ENCODE data around the gene PPP2R1B. TPM values are rescaled to one million over a fixed set of nuclear protein-coding genes. Genes with fewer than 3 reads are reported as not detected.

Gene PPP2R1B
- total and polyA plus RNA-seq, 2 of the 8 experiments (the other 6 are each of a cell fraction or from before 2014, with no cell fraction given) = 25.8 to 87.0 TPM

DNA sequence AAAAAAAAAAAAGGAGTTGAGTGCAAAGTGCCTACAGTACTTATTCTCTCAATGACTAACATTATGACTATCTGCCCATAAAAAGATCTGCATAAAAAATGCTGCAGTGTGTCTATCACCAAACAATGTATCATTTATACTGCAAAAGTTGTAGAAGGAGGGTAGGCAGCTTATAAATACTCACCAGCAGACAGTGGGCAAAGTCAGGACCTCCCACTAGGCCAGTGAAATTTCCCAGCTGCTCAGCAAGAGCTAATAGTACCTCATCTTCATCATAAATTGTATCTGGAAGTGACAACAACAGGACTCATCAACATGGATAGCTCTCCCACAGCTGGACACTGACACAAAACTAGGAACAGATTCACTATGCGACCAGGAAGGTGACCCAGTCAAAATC, 1.6 kb downstream of the PPP2R1B start (continued):
- TF ChIP-seq, protein P1, sequence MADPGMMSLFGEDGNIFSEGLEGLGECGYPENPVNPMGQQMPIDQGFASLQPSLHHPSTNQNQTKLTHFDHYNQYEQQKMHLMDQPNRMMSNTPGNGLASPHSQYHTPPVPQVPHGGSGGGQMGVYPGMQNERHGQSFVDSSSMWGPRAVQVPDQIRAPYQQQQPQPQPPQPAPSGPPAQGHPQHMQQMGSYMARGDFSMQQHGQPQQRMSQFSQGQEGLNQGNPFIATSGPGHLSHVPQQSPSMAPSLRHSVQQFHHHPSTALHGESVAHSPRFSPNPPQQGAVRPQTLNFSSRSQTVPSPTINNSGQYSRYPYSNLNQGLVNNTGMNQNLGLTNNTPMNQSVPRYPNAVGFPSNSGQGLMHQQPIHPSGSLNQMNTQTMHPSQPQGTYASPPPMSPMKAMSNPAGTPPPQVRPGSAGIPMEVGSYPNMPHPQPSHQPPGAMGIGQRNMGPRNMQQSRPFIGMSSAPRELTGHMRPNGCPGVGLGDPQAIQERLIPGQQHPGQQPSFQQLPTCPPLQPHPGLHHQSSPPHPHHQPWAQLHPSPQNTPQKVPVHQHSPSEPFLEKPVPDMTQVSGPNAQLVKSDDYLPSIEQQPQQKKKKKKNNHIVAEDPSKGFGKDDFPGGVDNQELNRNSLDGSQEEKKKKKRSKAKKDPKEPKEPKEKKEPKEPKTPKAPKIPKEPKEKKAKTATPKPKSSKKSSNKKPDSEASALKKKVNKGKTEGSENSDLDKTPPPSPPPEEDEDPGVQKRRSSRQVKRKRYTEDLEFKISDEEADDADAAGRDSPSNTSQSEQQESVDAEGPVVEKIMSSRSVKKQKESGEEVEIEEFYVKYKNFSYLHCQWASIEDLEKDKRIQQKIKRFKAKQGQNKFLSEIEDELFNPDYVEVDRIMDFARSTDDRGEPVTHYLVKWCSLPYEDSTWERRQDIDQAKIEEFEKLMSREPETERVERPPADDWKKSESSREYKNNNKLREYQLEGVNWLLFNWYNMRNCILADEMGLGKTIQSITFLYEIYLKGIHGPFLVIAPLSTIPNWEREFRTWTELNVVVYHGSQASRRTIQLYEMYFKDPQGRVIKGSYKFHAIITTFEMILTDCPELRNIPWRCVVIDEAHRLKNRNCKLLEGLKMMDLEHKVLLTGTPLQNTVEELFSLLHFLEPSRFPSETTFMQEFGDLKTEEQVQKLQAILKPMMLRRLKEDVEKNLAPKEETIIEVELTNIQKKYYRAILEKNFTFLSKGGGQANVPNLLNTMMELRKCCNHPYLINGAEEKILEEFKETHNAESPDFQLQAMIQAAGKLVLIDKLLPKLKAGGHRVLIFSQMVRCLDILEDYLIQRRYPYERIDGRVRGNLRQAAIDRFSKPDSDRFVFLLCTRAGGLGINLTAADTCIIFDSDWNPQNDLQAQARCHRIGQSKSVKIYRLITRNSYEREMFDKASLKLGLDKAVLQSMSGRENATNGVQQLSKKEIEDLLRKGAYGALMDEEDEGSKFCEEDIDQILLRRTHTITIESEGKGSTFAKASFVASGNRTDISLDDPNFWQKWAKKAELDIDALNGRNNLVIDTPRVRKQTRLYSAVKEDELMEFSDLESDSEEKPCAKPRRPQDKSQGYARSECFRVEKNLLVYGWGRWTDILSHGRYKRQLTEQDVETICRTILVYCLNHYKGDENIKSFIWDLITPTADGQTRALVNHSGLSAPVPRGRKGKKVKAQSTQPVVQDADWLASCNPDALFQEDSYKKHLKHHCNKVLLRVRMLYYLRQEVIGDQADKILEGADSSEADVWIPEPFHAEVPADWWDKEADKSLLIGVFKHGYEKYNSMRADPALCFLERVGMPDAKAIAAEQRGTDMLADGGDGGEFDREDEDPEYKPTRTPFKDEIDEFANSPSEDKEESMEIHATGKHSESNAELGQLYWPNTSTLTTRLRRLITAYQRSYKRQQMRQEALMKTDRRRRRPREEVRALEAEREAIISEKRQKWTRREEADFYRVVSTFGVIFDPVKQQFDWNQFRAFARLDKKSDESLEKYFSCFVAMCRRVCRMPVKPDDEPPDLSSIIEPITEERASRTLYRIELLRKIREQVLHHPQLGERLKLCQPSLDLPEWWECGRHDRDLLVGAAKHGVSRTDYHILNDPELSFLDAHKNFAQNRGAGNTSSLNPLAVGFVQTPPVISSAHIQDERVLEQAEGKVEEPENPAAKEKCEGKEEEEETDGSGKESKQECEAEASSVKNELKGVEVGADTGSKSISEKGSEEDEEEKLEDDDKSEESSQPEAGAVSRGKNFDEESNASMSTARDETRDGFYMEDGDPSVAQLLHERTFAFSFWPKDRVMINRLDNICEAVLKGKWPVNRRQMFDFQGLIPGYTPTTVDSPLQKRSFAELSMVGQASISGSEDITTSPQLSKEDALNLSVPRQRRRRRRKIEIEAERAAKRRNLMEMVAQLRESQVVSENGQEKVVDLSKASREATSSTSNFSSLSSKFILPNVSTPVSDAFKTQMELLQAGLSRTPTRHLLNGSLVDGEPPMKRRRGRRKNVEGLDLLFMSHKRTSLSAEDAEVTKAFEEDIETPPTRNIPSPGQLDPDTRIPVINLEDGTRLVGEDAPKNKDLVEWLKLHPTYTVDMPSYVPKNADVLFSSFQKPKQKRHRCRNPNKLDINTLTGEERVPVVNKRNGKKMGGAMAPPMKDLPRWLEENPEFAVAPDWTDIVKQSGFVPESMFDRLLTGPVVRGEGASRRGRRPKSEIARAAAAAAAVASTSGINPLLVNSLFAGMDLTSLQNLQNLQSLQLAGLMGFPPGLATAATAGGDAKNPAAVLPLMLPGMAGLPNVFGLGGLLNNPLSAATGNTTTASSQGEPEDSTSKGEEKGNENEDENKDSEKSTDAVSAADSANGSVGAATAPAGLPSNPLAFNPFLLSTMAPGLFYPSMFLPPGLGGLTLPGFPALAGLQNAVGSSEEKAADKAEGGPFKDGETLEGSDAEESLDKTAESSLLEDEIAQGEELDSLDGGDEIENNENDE (IDR thresholded peaks at IDR 0.05; ENCODE audit: insufficient replicate concordance, low read length) = no peak
- no peak for TF ChIP-seq NRF1 (IDR thresholded peaks at IDR 0.05; ENCODE audit: low read depth, low read length)
- TF ChIP-seq CTBP2 (IDR thresholded peaks at IDR 0.05; ENCODE audit: borderline replicate concordance, insufficient read depth, insufficient read length, low read length) = no peak
- no peak for TF ChIP-seq CBX5 (IDR thresholded peaks at IDR 0.05; ENCODE audit: low read depth, low read length)

Measured in H1 (cell line).